Stimulated activated CD8-positive, alpha-beta memory T cell treated with anti-CD3 and anti-CD28 coated beads, Interleukin-7, amount 100 ng/mL, for 1 hour (primary cell): ENCODE results near the gene SECTM1.

ENCODE experiments used
- DNase-seq, 2 donors: peaks; one replicate each; pipeline ENCODE4 v3.0.0-alpha.2; 2020; ENCODE audit warnings: low read depth in 2 of 2

The SECTM1 gene

GRCh38 chr17:82299452-82299851, 34.1 kb downstream of the SECTM1 start:
- DNase-seq = no peak

DNA sequence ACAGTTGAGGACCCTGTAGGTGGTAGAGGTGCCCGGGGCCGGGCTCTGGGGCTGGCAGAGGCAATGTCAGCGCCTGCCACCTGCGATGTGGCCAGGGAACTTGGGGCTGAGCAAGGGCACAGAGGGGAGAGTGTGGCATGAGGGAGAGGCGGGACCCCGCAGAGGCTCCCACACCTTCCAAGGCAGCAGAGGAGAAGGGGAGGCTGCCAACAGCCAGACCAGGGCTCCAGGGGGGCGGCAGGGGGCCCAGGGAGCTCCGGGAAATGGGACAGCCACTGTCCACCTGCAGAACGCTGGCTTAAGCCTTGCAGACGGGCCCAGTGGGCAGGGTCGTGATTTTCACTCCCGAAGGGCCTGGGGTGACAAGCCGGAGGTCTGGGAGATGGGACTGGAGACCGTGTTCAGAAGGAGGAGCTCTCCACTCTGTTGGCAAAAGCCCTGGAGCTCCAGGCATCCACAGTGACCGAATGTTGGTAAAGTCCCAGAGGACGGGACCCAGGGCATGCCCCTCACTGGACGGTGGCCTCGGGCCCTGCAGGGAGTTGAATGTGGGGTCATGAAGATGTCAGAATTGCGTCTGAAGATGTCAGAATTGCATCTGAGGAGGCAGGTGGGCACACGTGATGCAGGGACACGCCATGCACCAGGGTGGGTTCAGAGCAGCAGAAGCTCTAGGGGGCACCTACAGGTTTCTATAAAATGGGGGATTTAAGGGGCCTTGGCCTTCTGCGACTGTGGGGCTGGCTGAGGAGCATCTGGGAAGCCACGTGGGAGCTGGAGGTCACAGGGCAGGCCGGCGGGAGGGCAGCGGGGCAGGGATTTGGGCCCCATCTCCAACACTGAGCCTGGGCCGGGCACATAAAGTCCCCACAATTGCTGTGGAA, 34.8 kb downstream of the SECTM1 start:
- DNase-seq = no peak

GRCh38 chr17:82297714-82298537, 35.6 kb downstream of the SECTM1 start:
- DNase-seq = peak; percentile 85 to 88

GRCh38 chr17:82297280-82297713, 36.3 kb downstream of the SECTM1 start:
- DNase-seq = peak; percentile 70 to 76

GRCh38 chr17:82296511-82297279, 36.9 kb downstream of the SECTM1 start:
- DNase-seq = no peak

DNA sequence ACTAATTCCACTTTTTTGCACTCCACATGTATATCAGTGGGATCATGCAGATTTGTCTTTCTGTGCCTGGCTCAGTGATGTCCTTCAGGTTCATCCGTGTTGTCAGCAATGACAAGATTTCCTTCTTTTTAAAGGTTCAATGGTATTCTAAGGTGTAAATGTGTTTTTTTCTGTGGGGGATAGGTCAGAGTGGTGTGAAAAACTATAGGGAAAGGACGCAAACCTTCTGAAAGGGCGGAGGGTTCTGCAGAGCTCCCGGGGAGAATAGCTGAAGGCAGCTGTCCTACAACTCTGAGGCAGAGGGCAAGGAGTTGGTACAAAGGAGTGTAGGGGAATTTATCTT, 38.1 kb downstream of the SECTM1 start:
- DNase-seq = no peak

GRCh38 chr17:82294064-82294773, 39.3 kb downstream of the SECTM1 start:
- no peak for DNase-seq

DNA sequence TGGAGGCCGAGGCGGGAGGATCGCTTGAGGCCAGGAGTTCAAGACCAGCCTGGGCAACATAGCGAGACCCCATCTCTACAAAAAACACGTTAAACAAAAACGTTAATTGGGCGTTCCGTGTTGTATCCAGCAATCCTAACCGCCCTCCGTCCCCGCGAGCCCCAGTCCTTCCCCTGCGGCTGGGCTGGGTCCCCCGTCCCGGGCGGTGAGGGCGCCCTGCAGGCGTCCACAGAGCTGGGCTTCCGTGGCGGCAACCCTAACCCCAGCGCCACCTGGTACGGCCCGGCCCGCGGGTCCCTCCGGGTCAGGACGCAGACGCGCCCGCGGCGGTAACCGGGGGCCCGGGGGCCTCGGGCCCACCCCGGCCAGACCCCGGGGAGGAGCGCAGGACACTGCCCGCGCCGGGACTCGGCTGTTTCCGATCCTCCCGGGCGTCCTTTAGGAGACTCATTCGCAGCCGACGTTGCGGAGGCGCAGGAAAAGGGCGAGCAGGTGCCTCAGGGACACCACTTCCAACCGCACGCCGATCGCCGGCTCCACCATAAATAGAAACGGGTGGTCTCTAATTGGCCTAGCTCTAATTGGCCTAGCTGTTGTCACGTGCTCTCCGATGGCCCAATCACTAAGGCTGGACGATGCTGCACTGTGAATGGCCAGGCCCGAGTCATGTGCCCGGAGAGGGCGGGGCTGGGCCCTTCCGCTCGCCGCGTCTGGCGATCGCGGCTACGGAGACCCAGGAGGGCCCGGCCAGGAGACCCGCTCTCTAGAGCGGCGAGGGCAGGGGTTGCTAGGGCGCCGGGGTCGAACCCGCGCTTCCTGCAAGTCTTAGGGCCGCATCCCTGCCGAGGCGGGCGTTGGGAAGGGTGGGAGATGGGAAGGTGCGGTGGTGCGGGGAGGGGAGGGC, 41.1 kb downstream of the SECTM1 start:
- DNase-seq = peak; percentile 74 to 77

GRCh38 chr17:82291582-82292250, 41.9 kb downstream of the SECTM1 start:
- no peak for DNase-seq

GRCh38 chr17:82287868-82288801, 45.4 kb downstream of the SECTM1 start:
- DNase-seq = no peak

GRCh38 chr17:82287013-82287867, 46.3 kb downstream of the SECTM1 start:
- DNase-seq = no peak

- no peak for DNase-seq
Observed at GRCh38 chr17:82285141-82285540, 48.4 kb downstream of the SECTM1 start.

DNA sequence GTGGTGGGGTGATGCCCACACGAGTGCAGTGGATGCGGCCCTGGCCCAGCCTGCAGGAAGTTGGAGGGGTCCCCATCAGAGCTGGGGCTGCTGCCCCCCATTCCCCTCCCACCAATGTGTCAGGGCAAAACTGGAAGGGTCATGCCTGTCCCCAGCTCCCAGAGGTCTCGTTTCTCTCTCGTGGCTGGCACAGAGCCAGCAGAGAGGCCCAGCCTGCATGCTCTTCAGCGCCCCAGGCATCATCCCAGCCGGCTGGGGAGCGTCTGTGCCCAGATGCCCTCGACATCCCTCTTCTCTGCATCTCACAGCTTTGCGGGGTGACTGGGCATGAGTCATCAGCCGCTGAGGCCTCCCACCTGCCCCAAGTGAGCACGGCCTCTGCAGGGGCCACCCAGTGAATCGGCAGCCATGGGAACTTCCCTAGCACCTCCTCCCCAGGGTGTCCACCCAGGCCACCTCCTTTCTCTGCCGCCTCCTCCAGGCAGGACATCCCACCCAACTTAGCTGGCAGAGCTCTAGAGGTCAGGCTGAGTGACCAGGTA, 50.3 kb downstream of the SECTM1 start:
- no peak for DNase-seq

DNA sequence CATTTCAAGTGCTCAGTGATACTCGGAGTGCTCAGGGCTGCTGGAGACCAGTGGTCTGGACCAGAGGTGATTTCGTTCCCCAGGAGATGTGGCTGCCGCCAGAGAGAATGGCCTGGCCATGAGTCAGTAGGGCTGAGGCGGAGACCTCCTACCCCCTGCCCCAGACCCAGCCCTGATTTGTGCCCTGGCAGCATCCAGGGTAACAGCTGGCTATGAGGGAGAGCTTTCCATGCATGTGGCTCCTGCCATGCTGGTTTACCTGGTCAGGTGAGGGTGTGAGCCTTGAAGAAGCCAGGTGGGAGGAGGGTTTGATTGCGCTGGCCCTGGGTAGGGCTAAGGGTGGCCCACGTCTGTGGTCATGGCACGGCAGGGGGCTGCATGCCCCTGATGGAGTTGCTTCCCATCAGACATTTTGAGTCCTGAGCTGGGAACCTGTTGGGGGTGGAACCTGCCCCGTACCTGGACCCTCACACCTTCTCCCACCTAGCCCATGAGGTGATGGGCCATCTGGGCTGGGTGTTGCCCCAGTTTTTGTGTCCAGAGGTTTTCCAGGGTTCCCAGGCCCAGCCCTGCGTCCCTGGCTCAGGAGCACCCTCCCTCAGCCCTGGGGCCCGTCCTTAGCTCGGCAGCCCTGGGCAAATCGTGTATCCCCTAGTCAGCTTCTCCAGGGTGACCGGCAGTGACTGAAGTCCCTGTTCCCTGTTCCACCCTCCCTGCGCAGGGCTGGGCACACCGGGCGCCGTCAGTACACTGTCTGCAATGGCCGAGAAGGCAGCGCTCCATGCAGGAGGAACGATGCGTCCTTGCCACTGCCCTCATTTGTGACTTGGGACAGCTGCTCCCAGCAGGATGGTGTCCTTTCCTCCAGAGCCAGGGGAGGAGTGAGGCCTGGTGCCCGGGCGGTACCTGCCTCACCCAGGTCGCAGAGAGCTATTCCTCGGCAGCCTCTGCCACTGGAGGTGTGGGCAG, 51.0 kb downstream of the SECTM1 start:
- DNase-seq = no peak

GRCh38 chr17:82281502-82282238, 51.9 kb downstream of the SECTM1 start:
- DNase-seq = no peak

DNA sequence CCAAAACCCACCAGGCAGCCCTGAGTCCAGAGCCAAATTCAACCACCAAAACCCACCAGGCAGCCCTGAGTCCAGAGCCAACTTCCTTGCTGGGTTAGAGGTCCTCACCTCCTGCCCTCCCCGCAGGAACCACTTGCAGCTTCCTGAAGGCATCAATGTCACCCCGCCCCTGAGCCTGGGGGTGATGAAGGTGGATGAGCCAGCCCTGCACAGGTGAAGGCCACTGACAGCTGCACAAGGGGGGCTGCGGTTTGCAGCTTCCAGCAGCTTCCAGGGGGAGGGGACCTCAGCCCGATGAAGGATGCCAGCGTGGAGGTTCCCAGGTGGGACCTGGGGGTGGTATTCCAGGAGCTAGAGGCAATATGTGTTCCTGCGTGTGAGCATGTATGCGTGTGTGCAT, 52.5 kb downstream of the SECTM1 start:
- no peak for DNase-seq
